Measurements from ENCODE around the gene FLT3LG. TPM values are rescaled to one million over a fixed set of nuclear protein-coding genes. Genes with fewer than 3 reads are reported as not detected.
A peak's percentile ranks its signal among the peaks of the same experiment; 100 is the strongest.

Gene FLT3LG
- total and polyA plus RNA-seq, 3 experiments from 2014 or later: 63.9 to 148 (median 71.5) TPM

DNA sequence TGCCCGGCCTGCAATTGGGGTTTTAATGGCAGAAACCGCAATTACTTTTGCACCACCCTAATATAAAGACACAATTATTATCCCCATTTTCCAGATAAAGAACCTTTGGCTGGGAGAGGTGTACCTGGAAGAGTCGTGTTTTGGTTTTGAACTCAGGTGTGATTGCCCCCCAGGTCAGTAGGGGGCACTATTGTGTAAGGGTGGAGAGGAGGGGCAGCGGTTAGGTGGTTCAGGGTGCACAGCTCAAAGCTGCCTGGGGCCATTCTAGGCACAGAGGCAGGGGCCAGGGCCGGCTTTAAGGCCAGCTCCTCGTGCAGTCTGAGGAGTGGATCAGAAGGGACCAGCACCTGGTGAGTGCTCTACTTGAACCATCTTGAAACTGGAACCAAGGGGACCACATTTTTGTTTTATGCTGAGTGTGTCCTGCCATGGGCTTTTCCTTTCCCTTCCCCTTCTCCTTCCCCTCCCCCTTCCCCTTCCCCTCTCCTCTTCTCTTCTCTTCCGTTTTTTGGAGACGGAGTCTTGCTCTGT lies 32.6 kb downstream of the FLT3LG start:
- Mint-ChIP-seq H3K9me3 (no peaks in the 10 kb centered on the region), H3K27me3 (no peaks in the 10 kb centered on the region), H3K27ac (peak overlapping the region in 7 of 8 donors; percentile 24 to 87 (median 65)), H3K36me3 (peaks cover 0 to 1% (median 0%) of the 10 kb centered on the region in 3 donors), H3K4me3 (peak overlapping the region in 3 of 7 donors; percentile 14 to 55 (median 35)), H3K4me1 (peaks cover 25 to 31% (median 29%) of the 10 kb centered on the region in 3 donors)
- Histone ChIP-seq H3K4me3 (ENCODE audit: low read length) (no peak overlapping the region), H3K27me3 (ENCODE audit: insufficient read depth, low read length, poor library complexity, severe bottlenecking) (no peaks in the 10 kb centered on the region), H3K36me3 (ENCODE audit: insufficient read depth, low read length) (no peaks in the 10 kb centered on the region), H3K9me3 (ENCODE audit: low read length) (no peaks in the 10 kb centered on the region), H3K4me1 (ENCODE audit: insufficient read depth, low read length) (peaks cover 32% of the 10 kb centered on the region), H3K27ac (ENCODE audit: low read depth, low read length) (no peak overlapping the region)
- ChIA-PET CTCF (interaction anchor here (0.7 to 10.8 kb wide), 17 partner anchors 9 to 281 kb away, joined by 3 to 138 read pairs (median 4); partner anchors contain the start of genes NOSIP and RCN3), POLR2A (interaction anchor here (0.6 to 2.0 kb wide), 4 partner anchors 40 to 134 kb away, joined by 3 to 15 read pairs (median 4); partner anchors contain the start of gene RRAS)
- peak; percentile 65 to 86 (median 72) for DNase-seq

DNA sequence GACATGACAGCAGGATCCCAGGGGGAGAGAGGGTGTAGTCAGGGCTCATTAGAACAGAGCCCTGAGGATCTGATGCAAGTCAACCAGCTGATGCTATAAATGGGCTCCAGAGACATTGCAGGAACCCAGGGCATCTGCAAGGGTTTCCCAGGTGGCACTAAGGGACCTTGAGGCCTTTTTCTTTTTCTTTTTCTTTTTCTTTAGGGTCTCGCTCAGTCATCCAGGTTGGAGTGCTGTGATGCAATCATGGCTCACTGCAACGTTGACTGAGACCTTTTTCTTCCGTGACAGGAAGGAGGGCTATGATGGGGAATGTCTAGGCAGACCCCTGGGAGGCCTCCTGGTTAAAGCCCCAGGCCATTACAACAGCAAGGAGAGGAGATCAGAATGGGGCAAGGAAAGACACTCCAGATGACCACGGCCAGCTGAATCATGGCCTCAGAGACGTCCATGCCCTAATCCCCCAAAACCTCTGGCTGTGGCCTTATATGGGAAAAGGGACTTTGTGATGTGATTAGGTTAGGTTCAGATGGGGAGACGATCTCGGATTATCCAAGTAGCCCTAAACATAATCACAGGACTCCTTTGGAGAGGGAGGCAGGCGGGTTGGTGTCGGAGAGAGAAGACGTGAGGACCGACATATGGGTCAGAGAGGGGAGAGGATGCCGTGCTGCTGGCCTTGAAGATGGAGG lies 33.9 kb downstream of the FLT3LG start:
- no peaks in the 10 kb centered on the region for H3K9me3 Mint-ChIP-seq

GRCh38 chr19:49512970-49513745 lies 39.1 kb downstream of the FLT3LG start:
- peak in 1 of 5 donors; percentile 31 for DNase-seq
- H3K27ac ChIP-seq (ENCODE audit: low read depth, low read length): no peak overlapping the region
- H3K4me1 ChIP-seq (ENCODE audit: insufficient read depth, low read length): peaks cover 35% of the 10 kb centered on the region
- H3K27me3 ChIP-seq (ENCODE audit: insufficient read depth, low read length, poor library complexity, severe bottlenecking): no peaks in the 10 kb centered on the region
- POLR2A ChIA-PET: interaction anchor here (0.6 to 1.8 kb wide), 4 partner anchors 14 to 541 kb away, joined by 3 to 5 read pairs (median 3); partner anchors contain the start of genes NOSIP and RCN3
- peak overlapping the region; percentile 51 for H3K4me3 ChIP-seq (ENCODE audit: low read length)
- peaks cover 0 to 6% (median 6%) of the 10 kb centered on the region in 3 donors for H3K36me3 Mint-ChIP-seq
- H3K36me3 ChIP-seq (ENCODE audit: insufficient read depth, low read length): no peaks in the 10 kb centered on the region
- peak overlapping the region in 6 of 8 donors; percentile 67 to 98 (median 87) for H3K27ac Mint-ChIP-seq
- H3K4me1 Mint-ChIP-seq: peaks cover 18 to 41% (median 21%) of the 10 kb centered on the region in 3 donors
- peak overlapping the region; percentile 80 to 93 (median 84) for H3K4me3 Mint-ChIP-seq
- H3K9me3 ChIP-seq (ENCODE audit: low read length): no peaks in the 10 kb centered on the region
- H3K9me3 Mint-ChIP-seq: no peaks in the 10 kb centered on the region
- H3K27me3 Mint-ChIP-seq: peaks cover 0 to 2% of the 10 kb centered on the region in 2 donors
- CTCF ChIA-PET: interaction anchor here (1.0 to 2.8 kb wide), 5 partner anchors 10 to 160 kb away, joined by 4 to 11 read pairs (median 5); no protein-coding TSS in a partner anchor

More for the DNA sequence above, 33.9 kb downstream of the FLT3LG start:
- H3K27me3 ChIP-seq (ENCODE audit: insufficient read depth, low read length, poor library complexity, severe bottlenecking): no peaks in the 10 kb centered on the region
- H3K4me3 ChIP-seq (ENCODE audit: low read length): no peak overlapping the region
- no peaks in the 10 kb centered on the region for H3K36me3 ChIP-seq (ENCODE audit: insufficient read depth, low read length)
- DNase-seq: no peak
- no peaks in the 10 kb centered on the region for H3K9me3 ChIP-seq (ENCODE audit: low read length)
- Mint-ChIP-seq H3K36me3 (peaks cover 0 to 1% (median 0%) of the 10 kb centered on the region in 3 donors), H3K4me1 (peaks cover 19 to 28% (median 20%) of the 10 kb centered on the region in 3 donors), H3K27ac (peak overlapping the region in 3 of 8 donors; percentile 5 to 71 (median 61)), H3K27me3 (no peaks in the 10 kb centered on the region), H3K4me3 (no peak overlapping the region)
- ChIA-PET POLR2A (no interaction called here), CTCF (interaction anchor here (10.8 kb wide), 1 partner anchor 40 kb away, joined by 138 read pairs; no protein-coding TSS in a partner anchor)
- H3K4me1 ChIP-seq (ENCODE audit: insufficient read depth, low read length): peaks cover 30% of the 10 kb centered on the region
- H3K27ac ChIP-seq (ENCODE audit: low read depth, low read length): no peak overlapping the region

DNA sequence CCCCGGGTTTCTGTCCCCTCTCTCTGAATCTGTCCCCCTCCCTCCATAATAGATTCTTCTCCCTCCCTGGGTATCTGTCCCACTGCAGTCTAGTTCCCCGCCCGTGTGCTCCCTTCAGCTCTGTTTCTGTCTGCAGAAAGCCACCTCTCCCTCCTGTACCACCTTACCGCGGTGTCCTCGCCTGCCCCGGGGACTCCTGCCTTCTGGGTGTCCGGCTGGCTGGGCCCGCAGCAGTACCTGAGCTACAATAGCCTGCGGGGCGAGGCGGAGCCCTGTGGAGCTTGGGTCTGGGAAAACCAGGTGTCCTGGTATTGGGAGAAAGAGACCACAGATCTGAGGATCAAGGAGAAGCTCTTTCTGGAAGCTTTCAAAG lies 39.7 kb downstream of the FLT3LG start:
- H3K27ac ChIP-seq (ENCODE audit: low read depth, low read length): no peak overlapping the region
- peaks cover 0 to 6% (median 6%) of the 10 kb centered on the region in 3 donors for H3K36me3 Mint-ChIP-seq
- no peaks in the 10 kb centered on the region for H3K27me3 ChIP-seq (ENCODE audit: insufficient read depth, low read length, poor library complexity, severe bottlenecking)
- peak overlapping the region in 6 of 8 donors; percentile 67 to 98 (median 87) for H3K27ac Mint-ChIP-seq
- no peaks in the 10 kb centered on the region for H3K9me3 Mint-ChIP-seq
- DNase-seq: no peak
- no peaks in the 10 kb centered on the region for H3K9me3 ChIP-seq (ENCODE audit: low read length)
- H3K4me1 Mint-ChIP-seq: peaks cover 18 to 41% (median 21%) of the 10 kb centered on the region in 3 donors
- POLR2A ChIA-PET: interaction anchor here (1.0 to 1.8 kb wide), 2 partner anchors 14 to 55 kb away, joined by 3 to 5 read pairs; partner anchors contain the start of gene RCN3
- peaks cover 35% of the 10 kb centered on the region for H3K4me1 ChIP-seq (ENCODE audit: insufficient read depth, low read length)
- peaks cover 0 to 2% of the 10 kb centered on the region in 2 donors for H3K27me3 Mint-ChIP-seq
- CTCF ChIA-PET: interaction anchor here (0.9 to 2.8 kb wide), 6 partner anchors 11 to 159 kb away, joined by 3 to 11 read pairs (median 5); no protein-coding TSS in a partner anchor
- peak overlapping the region; percentile 51 for H3K4me3 ChIP-seq (ENCODE audit: low read length)
- no peaks in the 10 kb centered on the region for H3K36me3 ChIP-seq (ENCODE audit: insufficient read depth, low read length)
- H3K4me3 Mint-ChIP-seq: peak overlapping the region; percentile 80 to 93 (median 84)

DNA sequence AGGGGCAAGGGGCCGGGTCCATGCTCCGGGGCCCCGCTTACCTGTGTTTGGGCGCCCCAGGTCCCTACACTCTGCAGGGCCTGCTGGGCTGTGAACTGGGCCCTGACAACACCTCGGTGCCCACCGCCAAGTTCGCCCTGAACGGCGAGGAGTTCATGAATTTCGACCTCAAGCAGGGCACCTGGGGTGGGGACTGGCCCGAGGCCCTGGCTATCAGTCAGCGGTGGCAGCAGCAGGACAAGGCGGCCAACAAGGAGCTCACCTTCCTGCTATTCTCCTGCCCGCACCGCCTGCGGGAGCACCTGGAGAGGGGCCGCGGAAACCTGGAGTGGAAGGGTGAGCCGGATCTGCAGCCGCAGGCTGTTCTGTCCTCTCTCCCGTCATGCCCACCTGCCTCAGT lies 40.1 kb downstream of the FLT3LG start:
- H3K4me3 Mint-ChIP-seq: peak overlapping the region in 6 of 7 donors; percentile 80 to 93 (median 87)
- no peak overlapping the region for H3K27ac ChIP-seq (ENCODE audit: low read depth, low read length)

DNA sequence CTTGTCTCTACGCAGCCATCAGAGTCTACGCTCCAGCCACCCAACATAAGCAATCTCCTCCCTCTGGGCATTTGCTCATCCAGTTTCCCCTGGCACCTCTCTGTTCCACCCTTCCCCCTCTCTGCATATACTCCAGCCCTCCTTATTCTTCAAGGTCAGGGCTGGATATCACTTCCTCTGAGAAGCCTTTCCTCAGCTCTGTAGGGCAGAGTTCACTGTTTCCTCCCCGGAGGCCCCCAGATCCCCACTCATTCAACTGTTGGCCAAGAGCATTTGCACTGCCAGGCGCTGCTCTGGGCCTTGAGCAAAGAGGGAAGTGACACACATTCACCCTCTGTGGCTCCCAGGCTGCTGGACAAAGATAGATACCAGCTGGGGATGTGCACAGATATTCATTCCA lies 41.8 kb downstream of the FLT3LG start:
- ChIA-PET POLR2A (no interaction called here), CTCF (interaction anchor here (1.0 to 1.3 kb wide), 2 partner anchors 9 to 19 kb away, joined by 3 to 5 read pairs; no protein-coding TSS in a partner anchor)
- H3K27me3 ChIP-seq (ENCODE audit: insufficient read depth, low read length, poor library complexity, severe bottlenecking): no peaks in the 10 kb centered on the region
- Mint-ChIP-seq H3K27ac (no peak overlapping the region), H3K36me3 (peaks cover 0 to 12% (median 6%) of the 10 kb centered on the region in 3 donors), H3K9me3 (no peaks in the 10 kb centered on the region), H3K27me3 (peaks cover 0 to 2% of the 10 kb centered on the region in 2 donors), H3K4me1 (peaks cover 18 to 41% (median 26%) of the 10 kb centered on the region in 3 donors), H3K4me3 (peak overlapping the region in 6 of 7 donors; percentile 2 to 76 (median 36))
- DNase-seq: no peak
- H3K36me3 ChIP-seq (ENCODE audit: insufficient read depth, low read length): no peaks in the 10 kb centered on the region
- no peaks in the 10 kb centered on the region for H3K9me3 ChIP-seq (ENCODE audit: low read length)
- H3K27ac ChIP-seq (ENCODE audit: low read depth, low read length): no peak overlapping the region
- H3K4me1 ChIP-seq (ENCODE audit: insufficient read depth, low read length): peaks cover 35% of the 10 kb centered on the region
- no peak overlapping the region for H3K4me3 ChIP-seq (ENCODE audit: low read length)

More for the DNA sequence above, 40.1 kb downstream of the FLT3LG start:
- Histone ChIP-seq H3K27me3 (ENCODE audit: insufficient read depth, low read length, poor library complexity, severe bottlenecking) (no peaks in the 10 kb centered on the region), H3K4me1 (ENCODE audit: insufficient read depth, low read length) (peaks cover 35% of the 10 kb centered on the region), H3K4me3 (ENCODE audit: low read length) (peak overlapping the region; percentile 51), H3K36me3 (ENCODE audit: insufficient read depth, low read length) (no peaks in the 10 kb centered on the region), H3K9me3 (ENCODE audit: low read length) (no peaks in the 10 kb centered on the region)
- ChIA-PET POLR2A (interaction anchor here (1.0 to 1.8 kb wide), 2 partner anchors 13 to 55 kb away, joined by 3 to 5 read pairs; partner anchors contain the start of gene RCN3), CTCF (interaction anchor here (0.9 to 2.8 kb wide), 6 partner anchors 11 to 159 kb away, joined by 3 to 11 read pairs (median 5); no protein-coding TSS in a partner anchor)
- no peak for DNase-seq
- peaks cover 0 to 6% (median 6%) of the 10 kb centered on the region in 3 donors for H3K36me3 Mint-ChIP-seq
- peak overlapping the region in 1 of 8 donors; percentile 67 for H3K27ac Mint-ChIP-seq
- H3K9me3 Mint-ChIP-seq: no peaks in the 10 kb centered on the region
- H3K4me1 Mint-ChIP-seq: peaks cover 18 to 41% (median 22%) of the 10 kb centered on the region in 3 donors
- H3K27me3 Mint-ChIP-seq: peaks cover 0 to 2% of the 10 kb centered on the region in 2 donors

DNA sequence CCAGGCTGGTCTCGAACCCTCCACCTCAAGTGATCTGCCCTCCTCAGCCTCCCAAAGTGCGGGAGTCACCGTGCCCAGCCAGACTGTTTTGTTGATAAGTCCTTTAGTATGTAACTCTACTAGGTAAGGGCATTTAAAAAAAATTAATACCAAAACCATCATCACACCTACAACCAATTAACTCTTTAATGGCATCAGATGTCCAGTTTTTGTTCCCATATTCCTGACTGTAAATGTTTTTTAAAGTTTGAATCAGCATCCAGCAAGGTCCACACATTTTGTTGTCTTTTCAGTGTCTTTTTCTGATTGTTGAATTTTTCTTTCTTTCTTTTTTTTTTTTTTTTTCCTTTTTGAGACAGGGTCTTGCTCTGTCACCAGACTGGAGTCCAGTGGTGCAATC lies 44.0 kb downstream of the FLT3LG start:
- DNase-seq: no peak
- no peaks in the 10 kb centered on the region for H3K27me3 ChIP-seq (ENCODE audit: insufficient read depth, low read length, poor library complexity, severe bottlenecking)
- no peaks in the 10 kb centered on the region for H3K9me3 Mint-ChIP-seq
- H3K4me1 ChIP-seq (ENCODE audit: insufficient read depth, low read length): peaks cover 20% of the 10 kb centered on the region
- no peaks in the 10 kb centered on the region for H3K36me3 ChIP-seq (ENCODE audit: insufficient read depth, low read length)
- no peak overlapping the region for H3K27ac ChIP-seq (ENCODE audit: low read depth, low read length)
- H3K27ac Mint-ChIP-seq: no peak overlapping the region
- H3K4me3 Mint-ChIP-seq: no peak overlapping the region
- peaks cover 8 to 25% (median 17%) of the 10 kb centered on the region in 3 donors for H3K4me1 Mint-ChIP-seq
- H3K36me3 Mint-ChIP-seq: peaks cover 0 to 13% (median 5%) of the 10 kb centered on the region in 3 donors
- H3K9me3 ChIP-seq (ENCODE audit: low read length): no peaks in the 10 kb centered on the region
- ChIA-PET POLR2A (no interaction called here), CTCF (interaction anchor here (1.6 to 1.8 kb wide), 2 partner anchors 14 to 28 kb away, joined by 4 read pairs; no protein-coding TSS in a partner anchor)
- H3K27me3 Mint-ChIP-seq: peaks cover 0 to 2% of the 10 kb centered on the region in 2 donors
- no peak overlapping the region for H3K4me3 ChIP-seq (ENCODE audit: low read length)

Measured in CD8-positive, alpha-beta memory T cell (primary cell).